ENCODE measurements around the gene ABLIM2. TPM values are rescaled to one million over a fixed set of nuclear protein-coding genes. Genes with fewer than 3 reads are reported as not detected.

The ABLIM2 gene
- total RNA-seq, 2 donors from 2014 or later = 2.6 to 7.3 TPM

DNA sequence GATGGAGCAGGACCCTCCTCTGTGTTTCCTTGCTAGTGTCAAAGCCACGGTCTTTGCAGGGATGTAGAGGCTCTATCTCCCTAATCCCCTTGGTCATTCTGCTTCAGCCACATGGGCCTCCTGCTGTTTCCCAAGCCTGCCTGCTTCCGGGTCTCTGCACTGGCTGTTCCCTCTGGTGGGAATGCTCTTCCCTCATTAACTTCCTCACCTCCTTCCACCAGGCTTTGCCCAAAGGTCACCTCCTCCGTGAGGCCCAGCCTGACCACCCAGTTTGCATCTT, 56.6 kb downstream of the ABLIM2 start:
- intact Hi-C loops (cut with DNase I) = no loop called here
- no peaks in the 10 kb centered on the region for H3K36me3 ChIP-seq
- no peaks in the 10 kb centered on the region for H3K9me3 ChIP-seq
- WGBS = 80% methylated on average over 3 of the region's 3 CpGs
- TF ChIP-seq POLR2AphosphoS5 (IDR thresholded peaks at IDR 0.05) (no peak), CTCF (IDR thresholded peaks at IDR 0.05) (no peak), POLR2A (IDR thresholded peaks at IDR 0.05) (no peak)
- no peaks in the 10 kb centered on the region for H3K27me3 ChIP-seq (replicated peaks; ENCODE audit: insufficient read depth)
- no peaks in the 10 kb centered on the region for H3K4me1 ChIP-seq (replicated peaks)
- DNase-seq (ENCODE audit: low spot score) = no peak
- H3K27ac ChIP-seq = no peak overlapping the region
- H3K4me3 ChIP-seq = no peak overlapping the region

DNA sequence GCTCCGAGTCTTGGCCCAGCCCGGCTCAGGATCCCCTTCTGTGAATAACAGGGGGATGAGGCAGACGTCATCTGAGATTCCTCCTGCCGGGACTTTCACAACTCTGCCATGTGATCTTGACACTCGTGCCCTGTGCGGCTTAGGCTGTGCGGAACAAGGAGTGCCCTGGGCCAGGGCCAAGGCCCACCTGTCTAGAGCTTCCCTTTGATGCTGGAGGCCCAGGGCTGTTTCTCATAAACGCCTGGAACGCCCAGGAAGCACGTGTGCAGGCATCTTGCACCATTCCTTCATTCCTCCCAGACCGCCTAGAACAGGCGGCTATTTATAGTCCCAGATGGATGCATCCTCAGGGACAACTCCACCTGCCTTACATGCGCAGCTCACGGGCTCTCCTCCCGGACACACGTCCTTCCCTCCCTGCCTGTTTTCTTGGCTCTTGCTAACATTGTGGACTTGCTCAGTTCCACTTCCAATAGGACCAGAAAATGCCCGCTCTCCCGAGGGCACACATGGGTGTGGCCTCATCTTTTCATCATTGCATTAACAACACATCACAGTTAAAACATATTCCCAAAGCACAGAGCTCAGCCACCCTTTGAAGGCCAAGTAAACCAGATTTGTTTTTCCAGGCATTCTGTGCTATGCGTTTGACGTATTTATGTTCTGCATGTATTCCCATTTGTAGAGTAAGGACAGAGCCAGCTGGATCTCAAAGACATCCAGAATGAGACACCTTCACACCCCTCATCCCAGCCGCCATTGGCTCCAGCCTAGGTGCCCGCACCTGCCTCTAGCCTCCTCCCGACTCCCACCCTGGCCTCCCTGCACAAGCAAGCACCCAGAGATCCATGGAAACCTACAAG, 57.2 kb downstream of the ABLIM2 start:
- Histone ChIP-seq H3K36me3 (no peaks in the 10 kb centered on the region), H3K27ac (peak overlapping the region in 1 of 2 donors; percentile 30), H3K27me3 (replicated peaks; ENCODE audit: insufficient read depth) (no peaks in the 10 kb centered on the region), H3K4me3 (no peak overlapping the region), H3K4me1 (replicated peaks) (no peaks in the 10 kb centered on the region), H3K9me3 (no peaks in the 10 kb centered on the region)
- 32% methylated on average over 23 of the region's 23 CpGs for WGBS
- peak; percentile 58 for DNase-seq (ENCODE audit: low spot score)
- intact Hi-C loops (cut with DNase I) = no loop called here
- peak; percentile 75 for TF ChIP-seq POLR2AphosphoS5 (IDR thresholded peaks at IDR 0.05)
- TF ChIP-seq POLR2A (IDR thresholded peaks at IDR 0.05) = no peak

DNA sequence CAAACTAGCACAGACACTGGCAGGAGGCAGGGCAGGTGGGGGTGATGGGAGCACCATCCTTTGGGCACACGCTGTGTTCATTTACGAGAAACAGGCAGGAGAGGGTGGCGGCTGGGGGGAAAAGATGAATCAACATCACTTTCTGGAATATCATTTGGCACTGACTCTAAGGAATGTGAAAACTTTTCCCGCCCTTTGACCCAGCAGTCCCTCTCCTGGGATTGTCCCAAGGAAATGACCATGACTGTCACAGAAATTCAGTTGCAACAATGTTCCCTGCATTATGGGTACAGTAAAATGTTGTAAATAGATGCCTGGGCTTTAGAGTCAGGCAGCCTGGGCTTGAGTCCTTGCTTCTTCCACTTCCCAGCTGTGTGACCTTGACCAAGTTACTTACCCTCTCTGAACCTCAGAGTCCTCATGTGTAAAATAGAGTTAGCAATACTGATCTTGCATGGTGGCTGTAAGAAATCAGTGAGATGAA, 58.6 kb downstream of the ABLIM2 start:
- TF ChIP-seq CTCF (IDR thresholded peaks at IDR 0.05) (no peak), POLR2A (IDR thresholded peaks at IDR 0.05) (no peak), POLR2AphosphoS5 (IDR thresholded peaks at IDR 0.05) (peak; percentile 29)
- Histone ChIP-seq H3K27me3 (replicated peaks; ENCODE audit: insufficient read depth) (no peaks in the 10 kb centered on the region), H3K27ac (peak overlapping the region in 1 of 2 donors; percentile 18), H3K36me3 (no peaks in the 10 kb centered on the region), H3K9me3 (no peaks in the 10 kb centered on the region), H3K4me1 (replicated peaks) (no peaks in the 10 kb centered on the region), H3K4me3 (no peak overlapping the region)
- intact Hi-C loops (cut with DNase I) = no loop called here
- WGBS = 73% methylated on average over 4 of the region's 4 CpGs
- no peak for DNase-seq (ENCODE audit: low spot score)

DNA sequence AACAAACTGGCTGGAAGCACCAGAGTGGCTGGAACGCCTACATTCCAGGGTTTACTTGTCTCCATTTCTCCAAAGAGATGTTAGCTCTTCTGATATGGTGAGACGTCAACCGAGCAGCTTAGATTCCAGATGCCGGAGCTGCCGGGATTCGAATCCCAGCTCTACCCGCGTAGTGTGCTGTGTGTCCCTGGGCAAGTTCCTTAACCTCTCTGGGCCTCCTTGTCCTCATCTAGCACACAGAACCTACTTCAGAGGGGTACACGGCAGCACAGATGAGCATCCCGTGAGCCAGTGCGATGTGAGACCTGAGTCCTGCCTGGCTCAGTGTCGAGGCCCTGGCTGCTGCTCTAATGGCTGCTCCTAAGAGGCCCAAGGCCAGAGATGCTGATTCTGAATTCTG, 60.1 kb downstream of the ABLIM2 start:
- no peak for DNase-seq (ENCODE audit: low spot score)
- H3K9me3 ChIP-seq = no peaks in the 10 kb centered on the region
- no peak for TF ChIP-seq POLR2AphosphoS5 (IDR thresholded peaks at IDR 0.05)
- no peak for TF ChIP-seq POLR2A (IDR thresholded peaks at IDR 0.05)
- no peak for TF ChIP-seq CTCF (IDR thresholded peaks at IDR 0.05)
- H3K4me1 ChIP-seq (replicated peaks) = no peaks in the 10 kb centered on the region
- WGBS = 95% methylated on average over 12 of the region's 12 CpGs
- H3K27me3 ChIP-seq (replicated peaks; ENCODE audit: insufficient read depth) = no peaks in the 10 kb centered on the region
- H3K4me3 ChIP-seq = no peak overlapping the region
- no peak overlapping the region for H3K27ac ChIP-seq
- intact Hi-C loops (cut with DNase I) = no loop called here
- no peaks in the 10 kb centered on the region for H3K36me3 ChIP-seq

DNA sequence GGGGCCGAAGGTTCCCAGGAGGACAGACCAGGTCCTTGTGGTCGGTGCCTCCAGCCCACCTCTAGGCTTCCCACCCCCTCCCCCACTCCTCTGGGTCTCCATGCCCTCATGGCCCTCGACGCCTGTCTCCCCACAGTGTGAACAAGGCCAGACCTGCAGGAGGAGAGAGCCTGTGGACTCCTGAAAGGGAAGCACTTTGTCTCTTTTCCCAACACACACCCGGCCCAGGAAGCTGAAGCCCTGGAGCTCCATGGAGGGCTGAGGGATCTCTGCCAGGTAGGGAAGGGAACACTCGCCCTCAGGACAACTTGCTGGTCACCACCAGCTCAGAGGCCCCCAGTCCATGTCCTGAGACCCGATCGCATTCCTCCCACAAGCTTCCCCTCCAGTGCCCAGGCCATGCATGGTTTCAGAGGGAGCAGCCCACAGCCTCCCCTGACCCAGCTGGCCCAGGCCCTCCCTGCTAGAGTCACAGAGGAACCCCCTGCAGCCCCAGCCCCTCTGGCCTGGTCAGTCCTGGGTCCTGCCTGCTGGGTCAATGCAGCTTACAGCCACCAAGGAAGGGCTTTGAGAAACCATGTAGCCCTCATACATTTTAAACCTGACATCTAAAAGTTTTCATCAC, 60.8 kb downstream of the ABLIM2 start:
- intact Hi-C loops (cut with DNase I) = no loop called here
- no peak for TF ChIP-seq POLR2A (IDR thresholded peaks at IDR 0.05)
- no peak for TF ChIP-seq POLR2AphosphoS5 (IDR thresholded peaks at IDR 0.05)
- no peak for DNase-seq (ENCODE audit: low spot score)
- Histone ChIP-seq H3K36me3 (no peaks in the 10 kb centered on the region), H3K27ac (no peak overlapping the region), H3K4me1 (replicated peaks) (no peaks in the 10 kb centered on the region), H3K4me3 (no peak overlapping the region), H3K27me3 (replicated peaks; ENCODE audit: insufficient read depth) (no peaks in the 10 kb centered on the region), H3K9me3 (no peaks in the 10 kb centered on the region)
- WGBS = 90% methylated on average over 8 of the region's 8 CpGs
